ENCODE measurements around the gene EPS8L2. TPM values are rescaled to one million over a fixed set of nuclear protein-coding genes. Genes with fewer than 3 reads are reported as not detected.

The EPS8L2 gene
- total RNA-seq, 1 donor from 2014 or later, result 155 TPM

- H3K4me1 ChIP-seq, result peaks cover 22% of the 10 kb centered on the region
- no peak overlapping the region for H3K27ac ChIP-seq
- no peaks in the 10 kb centered on the region for H3K27me3 ChIP-seq
- ATAC-seq (no peak), DNase-seq (peak; percentile 58)
- H3K36me3 ChIP-seq, result peaks cover 34% of the 10 kb centered on the region
- H3K9me3 ChIP-seq, result no peaks in the 10 kb centered on the region
- intact Hi-C loops (cut with DNase I), result no loop called here
- no peak for TF ChIP-seq CTCF (IDR thresholded peaks at IDR 0.05)
- no peak overlapping the region for H3K4me3 ChIP-seq
These were observed 67.4 kb downstream of the EPS8L2 start for GRCh38 chr11:773425-773824.

- Histone ChIP-seq H3K27me3 (no peaks in the 10 kb centered on the region), H3K4me1 (peaks cover 23% of the 10 kb centered on the region), H3K27ac (no peak overlapping the region), H3K4me3 (no peak overlapping the region), H3K36me3 (peaks cover 34% of the 10 kb centered on the region), H3K9me3 (no peaks in the 10 kb centered on the region)
- DNase-seq (peak; percentile 62), ATAC-seq (no peak)
- TF ChIP-seq CTCF (IDR thresholded peaks at IDR 0.05), result no peak
- intact Hi-C loops (cut with DNase I), result no loop called here
These were observed 67.8 kb downstream of the EPS8L2 start for GRCh38 chr11:773830-774229.

GRCh38 chr11:774873-775592, 69.0 kb downstream of the EPS8L2 start:
- peak; percentile 64 for DNase-seq
- ATAC-seq, result no peak
- peaks cover 31% of the 10 kb centered on the region for H3K36me3 ChIP-seq
- no peaks in the 10 kb centered on the region for H3K27me3 ChIP-seq
- TF ChIP-seq CTCF (IDR thresholded peaks at IDR 0.05), result no peak
- no peak overlapping the region for H3K4me3 ChIP-seq
- H3K27ac ChIP-seq, result no peak overlapping the region
- intact Hi-C loops (cut with DNase I), result no loop called here
- H3K4me1 ChIP-seq, result peaks cover 23% of the 10 kb centered on the region
- H3K9me3 ChIP-seq, result no peaks in the 10 kb centered on the region

GRCh38 chr11:776263-776560, 70.2 kb downstream of the EPS8L2 start:
- Histone ChIP-seq H3K4me3 (peak overlapping the region; percentile 81), H3K9me3 (no peaks in the 10 kb centered on the region), H3K27me3 (no peaks in the 10 kb centered on the region), H3K27ac (no peak overlapping the region), H3K4me1 (peaks cover 23% of the 10 kb centered on the region), H3K36me3 (peaks cover 19% of the 10 kb centered on the region)
- intact Hi-C loops (cut with DNase I), result no loop called here
- no peak for TF ChIP-seq CTCF (IDR thresholded peaks at IDR 0.05)
- no peak for DNase-seq
- ATAC-seq, result no peak

- Histone ChIP-seq H3K36me3 (peaks cover 14% of the 10 kb centered on the region), H3K9me3 (no peaks in the 10 kb centered on the region), H3K4me1 (peaks cover 23% of the 10 kb centered on the region), H3K4me3 (peak overlapping the region; percentile 81), H3K27me3 (no peaks in the 10 kb centered on the region), H3K27ac (peak overlapping the region; percentile 84)
- DNase-seq, result peak; percentile 74
- no peak for TF ChIP-seq CTCF (IDR thresholded peaks at IDR 0.05)
- ATAC-seq, result peak; percentile 40
- intact Hi-C loops (cut with DNase I), result no loop called here
These were observed 70.7 kb downstream of the EPS8L2 start for GRCh38 chr11:776561-777287.

Other genes with a start within 250 kb of the EPS8L2 start
- 245 TPM for gene RNH1, start 199.0 kb upstream of the EPS8L2 start, total RNA-seq
- gene HRAS, start 170.7 kb upstream of the EPS8L2 start, total RNA-seq, result 55.5 TPM
- 3.2 TPM for gene LRRC56, start 168.7 kb upstream of the EPS8L2 start, total RNA-seq
- 5.9 TPM for gene LMNTD2, start 145.5 kb upstream of the EPS8L2 start, total RNA-seq
- gene RASSF7, start 145.3 kb upstream of the EPS8L2 start, total RNA-seq, result 76.7 TPM
- gene PHRF1, start 129.8 kb upstream of the EPS8L2 start, total RNA-seq, result 31.0 TPM
- gene IRF7, start 90.3 kb upstream of the EPS8L2 start, total RNA-seq, result 56.2 TPM
- gene CDHR5, start 81.3 kb upstream of the EPS8L2 start, total RNA-seq, result not detected
- gene SCT, start 79.0 kb upstream of the EPS8L2 start, total RNA-seq, result not detected
- 1.2 TPM for gene DRD4, start 69.0 kb upstream of the EPS8L2 start, total RNA-seq
- gene DEAF1, start 11.0 kb upstream of the EPS8L2 start, total RNA-seq, result 27.1 TPM
- gene TMEM80, start 10.4 kb upstream of the EPS8L2 start, total RNA-seq, result 33.2 TPM
- 196 TPM for gene TALDO1, start 41.2 kb downstream of the EPS8L2 start, total RNA-seq
- 62.5 TPM for gene GATD1, start 71.3 kb downstream of the EPS8L2 start, total RNA-seq
- gene CEND1, start 83.9 kb downstream of the EPS8L2 start, total RNA-seq, result not detected
- gene SLC25A22, start 92.0 kb downstream of the EPS8L2 start, total RNA-seq, result 20.8 TPM
- gene PIDD1, start 99.0 kb downstream of the EPS8L2 start, total RNA-seq, result 13.1 TPM
- gene RPLP2, start 103.7 kb downstream of the EPS8L2 start, total RNA-seq, result 1,548 TPM
- gene PNPLA2, start 112.7 kb downstream of the EPS8L2 start, total RNA-seq, result 143 TPM
- 34.3 TPM for gene CRACR2B, start 121.7 kb downstream of the EPS8L2 start, total RNA-seq
- gene CD151, start 126.7 kb downstream of the EPS8L2 start, total RNA-seq, result 486 TPM
- 138 TPM for gene POLR2L, start 136.3 kb downstream of the EPS8L2 start, total RNA-seq
- gene TSPAN4, start 136.6 kb downstream of the EPS8L2 start, total RNA-seq, result 167 TPM
- 52.9 TPM for gene CHID1, start 204.6 kb downstream of the EPS8L2 start, total RNA-seq
- gene AP2A2, start 219.6 kb downstream of the EPS8L2 start, total RNA-seq, result 92.0 TPM